DOHH2 (cell line): ENCODE data around the gene FAM20A.

ENCODE experiments used
- EZH2phosphoT487 ChIP-seq: fragments of 200-600 bp; sonication (generic); IDR thresholded peaks from 2 replicates; pipeline ENCODE4 v1.6.1; 2017; ENCODE audit warnings: borderline replicate concordance, mild to moderate bottlenecking, antibody characterized with exemption, low read length, moderate library complexity, mixed read lengths
- TF ChIP-seq, protein P1 (sequence below): fragments of 200-600 bp; sonication (generic); IDR thresholded peaks from one replicate; pipeline ENCODE4 v1.5.1; 2014; ENCODE audit warnings: antibody characterized with exemption, mild to moderate bottlenecking, low read depth, low read length; ENCODE audit not compliant: poor library complexity, severe bottlenecking

DNA sequence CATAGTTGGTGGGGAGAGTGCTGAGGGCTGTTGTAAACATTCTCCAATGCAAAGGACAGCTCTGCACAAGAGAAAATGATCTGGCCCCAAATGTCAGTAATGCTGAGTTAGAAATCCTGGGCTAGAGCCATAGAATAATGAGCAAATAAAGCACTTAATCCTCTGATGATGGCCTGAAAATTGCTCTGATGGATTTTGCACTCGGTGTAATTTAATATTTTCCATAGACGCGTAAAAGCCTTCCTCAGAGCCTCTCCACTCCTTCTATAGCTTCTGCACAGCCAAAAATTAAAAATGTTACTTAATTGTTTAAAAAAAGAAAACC, 23.7 kb downstream of the FAM20A start:
- TF ChIP-seq, protein P1, sequence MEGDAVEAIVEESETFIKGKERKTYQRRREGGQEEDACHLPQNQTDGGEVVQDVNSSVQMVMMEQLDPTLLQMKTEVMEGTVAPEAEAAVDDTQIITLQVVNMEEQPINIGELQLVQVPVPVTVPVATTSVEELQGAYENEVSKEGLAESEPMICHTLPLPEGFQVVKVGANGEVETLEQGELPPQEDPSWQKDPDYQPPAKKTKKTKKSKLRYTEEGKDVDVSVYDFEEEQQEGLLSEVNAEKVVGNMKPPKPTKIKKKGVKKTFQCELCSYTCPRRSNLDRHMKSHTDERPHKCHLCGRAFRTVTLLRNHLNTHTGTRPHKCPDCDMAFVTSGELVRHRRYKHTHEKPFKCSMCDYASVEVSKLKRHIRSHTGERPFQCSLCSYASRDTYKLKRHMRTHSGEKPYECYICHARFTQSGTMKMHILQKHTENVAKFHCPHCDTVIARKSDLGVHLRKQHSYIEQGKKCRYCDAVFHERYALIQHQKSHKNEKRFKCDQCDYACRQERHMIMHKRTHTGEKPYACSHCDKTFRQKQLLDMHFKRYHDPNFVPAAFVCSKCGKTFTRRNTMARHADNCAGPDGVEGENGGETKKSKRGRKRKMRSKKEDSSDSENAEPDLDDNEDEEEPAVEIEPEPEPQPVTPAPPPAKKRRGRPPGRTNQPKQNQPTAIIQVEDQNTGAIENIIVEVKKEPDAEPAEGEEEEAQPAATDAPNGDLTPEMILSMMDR: no peak
- no peak for TF ChIP-seq EZH2phosphoT487
